GM19463 (cell line): ENCODE measurements around the gene KLK8.

Source experiments
- ATAC-seq: cut with Tn5 transposase; IDR thresholded peaks from one replicate; pipeline ENCODE4 v1.9.1; 2021; ENCODE audit warnings: mild to moderate bottlenecking, moderate library complexity; ENCODE audit not compliant: unreplicated experiment

The KLK8 gene

GRCh38 chr19:51018745-51019543 lies 17.5 kb upstream of the KLK8 start:
- no peak for ATAC-seq

GRCh38 chr19:51016798-51017683 lies 15.6 kb upstream of the KLK8 start:
- ATAC-seq, result no peak

- no peak for ATAC-seq
Measured at GRCh38 chr19:51015691-51016267, 14.4 kb upstream of the KLK8 start.

GRCh38 chr19:51014242-51014641 lies 12.8 kb upstream of the KLK8 start:
- no peak for ATAC-seq

- no peak for ATAC-seq
Measured at GRCh38 chr19:51012661-51013190, 11.3 kb upstream of the KLK8 start.

- no peak for ATAC-seq
Measured at GRCh38 chr19:51010066-51010795, 8.8 kb upstream of the KLK8 start.

- ATAC-seq, result no peak
Measured at GRCh38 chr19:51009061-51009891, 7.9 kb upstream of the KLK8 start.

GRCh38 chr19:51007488-51007887 lies 6.1 kb upstream of the KLK8 start:
- no peak for ATAC-seq

GRCh38 chr19:51006406-51006805 lies 5.0 kb upstream of the KLK8 start:
- ATAC-seq, result no peak

- ATAC-seq, result no peak
Measured at GRCh38 chr19:51005248-51005647, 3.8 kb upstream of the KLK8 start.

- no peak for ATAC-seq
Measured at GRCh38 chr19:51003316-51003715, 1.9 kb upstream of the KLK8 start.

- ATAC-seq, result no peak
Measured at GRCh38 chr19:51002542-51003311, 1.3 kb upstream of the KLK8 start.

GRCh38 chr19:51002089-51002532 lies 707 bp upstream of the KLK8 start:
- ATAC-seq, result no peak

GRCh38 chr19:51000981-51001380 lies 423 bp downstream of the KLK8 start:
- no peak for ATAC-seq

GRCh38 chr19:51000426-51000825 lies 978 bp downstream of the KLK8 start:
- no peak for ATAC-seq

GRCh38 chr19:50998686-50999085 lies 2.7 kb downstream of the KLK8 start:
- ATAC-seq, result no peak

GRCh38 chr19:50998061-50998460 lies 3.3 kb downstream of the KLK8 start:
- no peak for ATAC-seq

- no peak for ATAC-seq
Measured at GRCh38 chr19:50994129-50994528, 7.3 kb downstream of the KLK8 start.

- ATAC-seq, result no peak
Measured at GRCh38 chr19:50992666-50993035, 8.8 kb downstream of the KLK8 start.
